Neural progenitor cell (in vitro differentiated cells): ENCODE data around the gene ELMO1.

Experiments
- CTCF ChIP-seq: fragments of 200-600 bp; sonication (generic); IDR thresholded peaks from 2 replicates; pipeline ENCODE4 v1.5.1; 2017; ENCODE audit warnings: antibody characterized with exemption, mild to moderate bottlenecking
- EZH2 ChIP-seq: fragments of 200-600 bp; sonication (generic); IDR thresholded peaks from 2 replicates; pipeline ENCODE4 v1.6.1; 2017; ENCODE audit warnings: antibody characterized with exemption, mild to moderate bottlenecking, moderate library complexity
- EZH2phosphoT487 ChIP-seq: fragments of 200-600 bp; sonication (generic); IDR thresholded peaks from 2 replicates; pipeline ENCODE4 v1.6.1; 2017; ENCODE audit warnings: antibody characterized with exemption

GRCh38 chr7:37129035-37129425 lies 319.6 kb downstream of the ELMO1 start:
- TF ChIP-seq EZH2 (no peak), CTCF (no peak), EZH2phosphoT487 (no peak)
